CD4-positive, alpha-beta T cell (primary cell): Measurements from ENCODE around the gene NAA10. TPM values are rescaled to one million over a fixed set of nuclear protein-coding genes. Genes with fewer than 3 reads are reported as not detected.

Source experiments
- ATAC-seq: fragments of 200-7000 bp; cut with Tn5 transposase; one replicate; pipeline ENCODE4 v1.10.0; 2022; ENCODE audit warnings: mild to moderate bottlenecking; ENCODE audit not compliant: poor library complexity
- CTCF ChIA-PET: fragments of 350-600 bp; sonication (Branson Sonifier 250); formaldehyde crosslinking; loops from one replicate; lab custom pipeline; 2021; ENCODE audit warnings: antibody characterized with exemption, inconsistent platforms; lab: Charles Lee
- POLR2A ChIA-PET: fragments of 350-600 bp; sonication (Branson Sonifier 250); formaldehyde crosslinking; loops from one replicate; lab custom pipeline; 2021; ENCODE audit warnings: antibody characterized with exemption, inconsistent platforms; lab: Charles Lee
- DNase-seq, 14 experiments: peaks; one replicate each; pipeline ENCODE4 v3.0.0-alpha.2; 2013 to 2020; ENCODE audit warnings: mixed read lengths in 2 of 14
- H3K27ac ChIP-seq, 2 donors: one replicate each; pipeline versions ENCODE4 v1.5.1 to v1.7.0; 2013; ENCODE audit warnings: low read length in 2 of 2, low read depth in 1 of 2, mild to moderate bottlenecking in 1 of 2
- H3K27me3 ChIP-seq, 2 experiments: 1 replicate in 1 of 2; 2 replicates in 1 of 2; pipeline versions ENCODE4 v1.6.1 to v1.7.0; 2013; ENCODE audit warnings: low read length in 2 of 2, control low read depth in 1 of 2, mild to moderate bottlenecking in 1 of 2, moderate library complexity in 1 of 2; ENCODE audit not compliant: insufficient read depth in 2 of 2, control insufficient read depth in 1 of 2
- H3K36me3 ChIP-seq: one replicate; pipeline ENCODE4 v1.6.1; 2013; ENCODE audit warnings: low read length, control low read depth; ENCODE audit not compliant: insufficient read depth
- H3K4me1 ChIP-seq: one replicate; pipeline ENCODE4 v1.6.1; 2013; ENCODE audit warnings: low read length, control low read depth; ENCODE audit not compliant: insufficient read depth
- H3K4me3 ChIP-seq: one replicate; pipeline ENCODE4 v1.5.1; 2013; ENCODE audit warnings: mild to moderate bottlenecking, low read length, moderate library complexity
- H3K9me3 ChIP-seq, 2 experiments: 1 replicate in 1 of 2; 2 replicates in 1 of 2; pipeline versions ENCODE4 v1.6.1 to v1.7.0; 2013; ENCODE audit warnings: low read length in 2 of 2, mild to moderate bottlenecking in 2 of 2, control low read depth in 1 of 2, moderate library complexity in 1 of 2; ENCODE audit not compliant: control insufficient read depth in 1 of 2, insufficient read depth in 1 of 2
- H3K27ac Mint-ChIP-seq: one replicate; pipeline ENCODE4 v1.8.0; 2020; ENCODE audit warnings: mixed read lengths
- H3K27me3 Mint-ChIP-seq: one replicate; pipeline ENCODE4 v1.8.0; 2021; ENCODE audit warnings: mixed read lengths
- H3K36me3 Mint-ChIP-seq: one replicate; pipeline ENCODE4 v1.8.0; 2021; ENCODE audit warnings: low read depth, mixed read lengths
- H3K4me1 Mint-ChIP-seq: one replicate; pipeline ENCODE4 v1.8.0; 2021; ENCODE audit warnings: low read depth, mixed read lengths
- H3K4me3 Mint-ChIP-seq: one replicate; pipeline ENCODE4 v1.8.0; 2020; ENCODE audit warnings: mild to moderate bottlenecking, mixed read lengths
- H3K9me3 Mint-ChIP-seq: one replicate; pipeline ENCODE4 v1.8.0; 2020; ENCODE audit warnings: mixed read lengths
- intact Hi-C, 2 experiments: fragments of 100-400 bp; cut with DNase I in 1 of 2; cut with micrococcal nuclease in 1 of 2; formaldehyde crosslinking; loops; one replicate each; pipeline versions ENCODE4 v1.15.1 to v1.9.0; 2023 to 2025; cut with DNase I, micrococcal nuclease
- total RNA-seq, 174 experiments: library from RNA in 2 of 174; stranded (reverse) in 2 of 174; gene quantifications; one replicate each; pipeline ENCODE4 v1.2.3 and lab custom pipeline; 2021 to 2026
- TF ChIP-seq, protein P1 (sequence below): fragments of 200-600 bp; IDR thresholded peaks from one replicate; pipeline ENCODE4 v1.8.0; 2022; ENCODE audit warnings: antibody characterized with exemption, mild to moderate bottlenecking

NAA10 gene
- total RNA-seq, 2 experiments from 2014 or later: 41.5 to 42.0 TPM

GRCh38 chrX:153921511-153922446 lies 13.1 kb downstream of the NAA10 start:
- Histone ChIP-seq H3K4me3 (peak overlapping the region; percentile 83), H3K27ac (peak overlapping the region in 1 of 2 donors; percentile 10), H3K36me3 (peaks cover 43% of the 10 kb centered on the region), H3K27me3 (no peaks in the 10 kb centered on the region), H3K9me3 (no peaks in the 10 kb centered on the region), H3K4me1 (peaks cover 49% of the 10 kb centered on the region)
- intact Hi-C loops: loop anchor here in 1 of 2 experiments (5.0 kb wide), 1 partner anchor 46 kb away; no protein-coding TSS in a partner anchor
- CTCF ChIA-PET: interaction anchor here (1.3 to 1.4 kb wide), 2 partner anchors 23 to 47 kb away, joined by 4 to 5 read pairs; partner anchors contain the start of gene RENBP
- H3K4me3 Mint-ChIP-seq: peak overlapping the region; percentile 97
- ATAC-seq (no peak), DNase-seq (peak in 1 of 14 experiments; percentile 19)
- peaks cover 55% of the 10 kb centered on the region for H3K36me3 Mint-ChIP-seq
- H3K9me3 Mint-ChIP-seq: no peaks in the 10 kb centered on the region
- TF ChIP-seq, protein P1, sequence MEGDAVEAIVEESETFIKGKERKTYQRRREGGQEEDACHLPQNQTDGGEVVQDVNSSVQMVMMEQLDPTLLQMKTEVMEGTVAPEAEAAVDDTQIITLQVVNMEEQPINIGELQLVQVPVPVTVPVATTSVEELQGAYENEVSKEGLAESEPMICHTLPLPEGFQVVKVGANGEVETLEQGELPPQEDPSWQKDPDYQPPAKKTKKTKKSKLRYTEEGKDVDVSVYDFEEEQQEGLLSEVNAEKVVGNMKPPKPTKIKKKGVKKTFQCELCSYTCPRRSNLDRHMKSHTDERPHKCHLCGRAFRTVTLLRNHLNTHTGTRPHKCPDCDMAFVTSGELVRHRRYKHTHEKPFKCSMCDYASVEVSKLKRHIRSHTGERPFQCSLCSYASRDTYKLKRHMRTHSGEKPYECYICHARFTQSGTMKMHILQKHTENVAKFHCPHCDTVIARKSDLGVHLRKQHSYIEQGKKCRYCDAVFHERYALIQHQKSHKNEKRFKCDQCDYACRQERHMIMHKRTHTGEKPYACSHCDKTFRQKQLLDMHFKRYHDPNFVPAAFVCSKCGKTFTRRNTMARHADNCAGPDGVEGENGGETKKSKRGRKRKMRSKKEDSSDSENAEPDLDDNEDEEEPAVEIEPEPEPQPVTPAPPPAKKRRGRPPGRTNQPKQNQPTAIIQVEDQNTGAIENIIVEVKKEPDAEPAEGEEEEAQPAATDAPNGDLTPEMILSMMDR: no peak
- peaks cover 32% of the 10 kb centered on the region for H3K4me1 Mint-ChIP-seq
- H3K27ac Mint-ChIP-seq: peak overlapping the region; percentile 97
- POLR2A ChIA-PET: interaction anchor here (1.0 to 7.2 kb wide), 6 partner anchors 15 to 128 kb away, joined by 3 to 196 read pairs (median 6); partner anchors contain the start of genes IDH3G, RENBP and SSR4
- no peaks in the 10 kb centered on the region for H3K27me3 Mint-ChIP-seq

DNA sequence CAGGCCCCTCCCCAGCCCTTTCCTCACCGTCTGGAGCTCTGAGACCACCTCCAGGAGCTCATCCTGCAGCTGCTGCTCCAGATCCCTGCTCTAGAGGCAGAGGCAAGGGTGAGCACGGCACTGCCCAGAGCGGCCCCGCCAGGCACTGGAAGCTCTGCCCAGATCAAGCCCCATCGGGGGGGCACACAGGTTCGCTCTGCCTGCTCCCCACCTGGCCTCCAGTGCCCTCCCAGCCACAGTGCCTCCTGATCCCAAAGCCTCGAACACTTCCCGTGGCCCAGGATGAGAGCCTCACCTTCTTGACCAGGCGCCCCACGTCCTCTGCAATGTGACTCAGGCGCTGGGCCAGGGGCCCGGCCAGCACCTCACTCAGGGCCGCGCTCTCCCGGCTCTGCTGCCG lies 13.8 kb downstream of the NAA10 start:
- DNase-seq (peak in 1 of 14 experiments; percentile 6), ATAC-seq (no peak)
- H3K4me1 ChIP-seq: peaks cover 45% of the 10 kb centered on the region
- Mint-ChIP-seq H3K4me1 (peaks cover 34% of the 10 kb centered on the region), H3K36me3 (peaks cover 57% of the 10 kb centered on the region), H3K27ac (no peak overlapping the region), H3K9me3 (no peaks in the 10 kb centered on the region), H3K4me3 (no peak overlapping the region), H3K27me3 (no peaks in the 10 kb centered on the region)
- no peaks in the 10 kb centered on the region for H3K27me3 ChIP-seq
- ChIA-PET CTCF (no interaction called here), POLR2A (interaction anchor here (1.1 kb wide), 1 partner anchor 26 kb away, joined by 3 read pairs; no protein-coding TSS in a partner anchor)
- peaks cover 48% of the 10 kb centered on the region for H3K36me3 ChIP-seq
- H3K4me3 ChIP-seq: no peak overlapping the region
- H3K9me3 ChIP-seq: no peaks in the 10 kb centered on the region
- no peak overlapping the region for H3K27ac ChIP-seq
- intact Hi-C loops: loop anchor here in 1 of 2 experiments (5.0 kb wide), 1 partner anchor 46 kb away; no protein-coding TSS in a partner anchor
- TF ChIP-seq, protein P1: no peak

GRCh38 chrX:153920546-153920945 lies 14.3 kb downstream of the NAA10 start:
- peaks cover 53% of the 10 kb centered on the region for H3K36me3 ChIP-seq
- H3K27me3 ChIP-seq: no peaks in the 10 kb centered on the region
- no peak overlapping the region for H3K4me3 Mint-ChIP-seq
- ATAC-seq: no peak
- CTCF ChIA-PET: no interaction called here
- H3K27me3 Mint-ChIP-seq: no peaks in the 10 kb centered on the region
- DNase-seq: peak in 1 of 14 experiments; percentile 1
- H3K9me3 ChIP-seq: no peaks in the 10 kb centered on the region
- H3K4me1 Mint-ChIP-seq: peaks cover 37% of the 10 kb centered on the region
- intact Hi-C loops: loop anchor here in 1 of 2 experiments (5.0 kb wide), 1 partner anchor 47 kb away; no protein-coding TSS in a partner anchor
- H3K4me1 ChIP-seq: peaks cover 41% of the 10 kb centered on the region
- no peaks in the 10 kb centered on the region for H3K9me3 Mint-ChIP-seq
- no peak overlapping the region for H3K27ac Mint-ChIP-seq
- no peak overlapping the region for H3K27ac ChIP-seq
- H3K36me3 Mint-ChIP-seq: peaks cover 60% of the 10 kb centered on the region
- TF ChIP-seq, protein P1: no peak
- POLR2A ChIA-PET: interaction anchor here (1.1 kb wide), 1 partner anchor 27 kb away, joined by 3 read pairs; no protein-coding TSS in a partner anchor
- H3K4me3 ChIP-seq: no peak overlapping the region
